ENCODE measurements around the gene JDP2. TPM values are rescaled to one million over a fixed set of nuclear protein-coding genes. Genes with fewer than 3 reads are reported as not detected.
A peak's percentile ranks its signal among the peaks of the same experiment; 100 is the strongest.

JDP2 gene
- total and polyA plus RNA-seq, 8 donors, result 6.6 to 25.8 (median 11.3) TPM

DNA sequence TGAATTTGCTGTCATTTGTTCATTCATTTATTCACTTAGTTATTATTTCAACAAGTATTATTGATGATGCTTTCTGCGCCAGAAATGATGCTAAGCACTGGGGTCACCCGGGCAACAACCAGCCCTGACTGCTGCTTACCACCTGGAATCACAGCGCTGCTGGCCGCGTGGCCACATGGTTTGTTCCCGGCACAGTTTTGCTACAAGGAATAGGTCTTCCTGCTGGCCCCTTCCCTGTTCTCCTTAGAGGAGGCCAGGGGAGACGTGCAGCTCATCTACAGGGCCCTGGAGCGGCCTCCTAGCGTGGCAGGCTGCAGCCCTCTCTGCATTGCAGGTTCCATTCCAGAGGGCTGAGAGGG is 7.0 kb downstream of the JDP2 start:
- H3K36me3 ChIP-seq, result peaks cover 0 to 18% (median 0%) of the 10 kb centered on the region in 3 donors
- DNase-seq, result no peak
- FAIRE-seq, result no peak
- TF ChIP-seq, protein P1, sequence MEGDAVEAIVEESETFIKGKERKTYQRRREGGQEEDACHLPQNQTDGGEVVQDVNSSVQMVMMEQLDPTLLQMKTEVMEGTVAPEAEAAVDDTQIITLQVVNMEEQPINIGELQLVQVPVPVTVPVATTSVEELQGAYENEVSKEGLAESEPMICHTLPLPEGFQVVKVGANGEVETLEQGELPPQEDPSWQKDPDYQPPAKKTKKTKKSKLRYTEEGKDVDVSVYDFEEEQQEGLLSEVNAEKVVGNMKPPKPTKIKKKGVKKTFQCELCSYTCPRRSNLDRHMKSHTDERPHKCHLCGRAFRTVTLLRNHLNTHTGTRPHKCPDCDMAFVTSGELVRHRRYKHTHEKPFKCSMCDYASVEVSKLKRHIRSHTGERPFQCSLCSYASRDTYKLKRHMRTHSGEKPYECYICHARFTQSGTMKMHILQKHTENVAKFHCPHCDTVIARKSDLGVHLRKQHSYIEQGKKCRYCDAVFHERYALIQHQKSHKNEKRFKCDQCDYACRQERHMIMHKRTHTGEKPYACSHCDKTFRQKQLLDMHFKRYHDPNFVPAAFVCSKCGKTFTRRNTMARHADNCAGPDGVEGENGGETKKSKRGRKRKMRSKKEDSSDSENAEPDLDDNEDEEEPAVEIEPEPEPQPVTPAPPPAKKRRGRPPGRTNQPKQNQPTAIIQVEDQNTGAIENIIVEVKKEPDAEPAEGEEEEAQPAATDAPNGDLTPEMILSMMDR (IDR thresholded peaks at IDR 0.05), result no peak
- H3K4me3 ChIP-seq, result no peak overlapping the region
- no peak overlapping the region for H3K27ac ChIP-seq
- no peaks in the 10 kb centered on the region for H3K9me3 ChIP-seq
- peaks cover 0 to 17% (median 15%) of the 10 kb centered on the region in 3 donors for H3K4me1 ChIP-seq
- no peaks in the 10 kb centered on the region for H3K27me3 ChIP-seq
- WGBS, 2 donors, result 79 to 88% methylated on average over 9 of the region's 9 CpGs
- ATAC-seq, result no peak
- intact Hi-C loops (cut with DNase I), result no loop called here

DNA sequence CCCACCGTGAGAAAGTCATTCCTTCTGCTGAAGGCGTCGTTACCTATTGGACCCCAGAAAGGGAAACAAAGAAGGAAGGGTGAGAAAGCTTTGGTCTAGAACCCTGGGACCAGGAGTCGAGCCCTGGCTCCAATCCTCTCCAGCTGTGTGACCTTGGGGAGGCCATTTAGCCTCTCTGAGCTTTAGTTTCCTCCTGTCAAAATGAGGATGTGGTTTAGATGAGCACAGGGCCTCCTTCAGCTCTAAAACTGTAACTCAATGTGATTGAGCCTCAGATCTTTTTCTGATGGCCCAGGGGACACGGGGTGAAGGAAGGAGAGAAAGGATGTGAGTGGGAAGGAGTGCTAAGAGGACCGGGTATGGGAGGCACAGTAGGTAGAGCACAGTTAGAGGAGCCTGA is 7.7 kb downstream of the JDP2 start:
- no peak for FAIRE-seq
- H3K4me1 ChIP-seq, result peaks cover 1 to 12% (median 11%) of the 10 kb centered on the region in 3 donors
- ATAC-seq, result no peak

GRCh38 chr14:75437201-75438143 is 9.7 kb downstream of the JDP2 start:
- H3K27me3 ChIP-seq, result no peaks in the 10 kb centered on the region
- FAIRE-seq (no peak), ATAC-seq (no peak), DNase-seq (peak in 1 of 6 donors; percentile 67)
- H3K4me1 ChIP-seq, result peaks cover 0 to 9% (median 9%) of the 10 kb centered on the region in 3 donors
- TF ChIP-seq, protein P1 (IDR thresholded peaks at IDR 0.05), result no peak
- H3K36me3 ChIP-seq, result peaks cover 0 to 15% (median 0%) of the 10 kb centered on the region in 3 donors
- 76 to 77% methylated on average over 14 of the region's 14 CpGs for WGBS, 2 donors
- intact Hi-C loops (cut with DNase I), result no loop called here
- no peak overlapping the region for H3K27ac ChIP-seq
- H3K4me3 ChIP-seq, result no peak overlapping the region
- no peaks in the 10 kb centered on the region for H3K9me3 ChIP-seq

More for the DNA sequence above, 7.7 kb downstream of the JDP2 start:
- WGBS, 2 donors, result 82 to 88% methylated on average over 6 of the region's 6 CpGs
- peaks cover 0 to 18% (median 0%) of the 10 kb centered on the region in 3 donors for H3K36me3 ChIP-seq
- intact Hi-C loops (cut with DNase I), result no loop called here
- H3K4me3 ChIP-seq, result no peak overlapping the region
- TF ChIP-seq, protein P1 (IDR thresholded peaks at IDR 0.05), result no peak
- H3K27ac ChIP-seq, result no peak overlapping the region
- no peaks in the 10 kb centered on the region for H3K27me3 ChIP-seq
- no peak for DNase-seq
- H3K9me3 ChIP-seq, result no peaks in the 10 kb centered on the region

GRCh38 chr14:75438486-75439080 is 10.8 kb downstream of the JDP2 start:
- H3K27me3 ChIP-seq, result no peaks in the 10 kb centered on the region
- H3K4me3 ChIP-seq, result no peak overlapping the region
- TF ChIP-seq, protein P1 (IDR thresholded peaks at IDR 0.05), result no peak
- H3K4me1 ChIP-seq, result peaks cover 0 to 9% (median 9%) of the 10 kb centered on the region in 3 donors
- ATAC-seq, result no peak
- no peaks in the 10 kb centered on the region for H3K9me3 ChIP-seq
- no peak overlapping the region for H3K27ac ChIP-seq
- intact Hi-C loops (cut with DNase I), result no loop called here
- FAIRE-seq, result no peak
- DNase-seq, result no peak
- WGBS, 2 donors, result 84 to 87% methylated on average over 16 of the region's 16 CpGs
- H3K36me3 ChIP-seq, result peaks cover 0 to 12% (median 0%) of the 10 kb centered on the region in 3 donors
